ENCODE data around the gene PMEPA1. TPM values are rescaled to one million over a fixed set of nuclear protein-coding genes. Genes with fewer than 3 reads are reported as not detected.

The PMEPA1 gene
- total and polyA plus RNA-seq, 2 experiments from 2014 or later = 6.1 to 11.8 TPM

- H3K27ac ChIP-seq = no peak overlapping the region
- in situ Hi-C loops (cut with MboI) = no loop called here
- H3K27me3 ChIP-seq (replicated peaks; ENCODE audit: insufficient read depth) = peaks cover 16% of the 10 kb centered on the region
- 91 to 92% methylated on average over 7 of the region's 7 CpGs for WGBS, 2 experiments (ENCODE audit: low coverage in 1 of 2, low lambda C conversion rate in 2 of 2, missing lambda C conversion rate in 2 of 2)
- no peak overlapping the region for H3K9ac ChIP-seq
- no peaks in the 10 kb centered on the region for H3K9me3 ChIP-seq (ENCODE audit: low read depth)
- DNase-seq = no peak
- no peaks in the 10 kb centered on the region for H3K9me2 ChIP-seq (ENCODE audit: insufficient read depth)
- H4K20me1 ChIP-seq (ENCODE audit: insufficient read depth) = no peaks in the 10 kb centered on the region
- no peaks in the 10 kb centered on the region for H3K36me3 ChIP-seq (ENCODE audit: low read depth)
- peaks cover 3% of the 10 kb centered on the region; the same call in 1 of the 2 replicates for H3K4me1 ChIP-seq (ENCODE audit: insufficient read depth)
- H3F3A ChIP-seq (ENCODE audit: insufficient read depth) = no peaks in the 10 kb centered on the region
- no peaks in the 10 kb centered on the region for H3K79me2 ChIP-seq (ENCODE audit: insufficient read depth)
- no peak overlapping the region for H2AFZ ChIP-seq
- H3K4me2 ChIP-seq (ENCODE audit: unreplicated experiment) = no peak overlapping the region
- TF ChIP-seq EZH2phosphoT487 (IDR thresholded peaks at IDR 0.05; ENCODE audit: insufficient read depth, low read depth) (no peak), EZH2 (IDR thresholded peaks at IDR 0.05; ENCODE audit: insufficient read depth, poor library complexity, severe bottlenecking) (no peak)
- no peak overlapping the region for H3K4me3 ChIP-seq
These were observed 14.0 kb upstream of the PMEPA1 start for GRCh38 chr20:57723816-57724215.

GRCh38 chr20:57719951-57720350 is 10.1 kb upstream of the PMEPA1 start:
- DNase-seq = no peak
- in situ Hi-C loops (cut with MboI) = no loop called here
- no peaks in the 10 kb centered on the region; the same call in none of the 2 replicates for H3K27me3 ChIP-seq (replicated peaks; ENCODE audit: insufficient read depth)
- no peaks in the 10 kb centered on the region for H4K20me1 ChIP-seq (ENCODE audit: insufficient read depth)
- H2AFZ ChIP-seq = no peak overlapping the region
- H3K9ac ChIP-seq = no peak overlapping the region
- H3K79me2 ChIP-seq (ENCODE audit: insufficient read depth) = no peaks in the 10 kb centered on the region
- no peak overlapping the region for H3K4me3 ChIP-seq
- no peaks in the 10 kb centered on the region for H3K9me2 ChIP-seq (ENCODE audit: insufficient read depth)
- no peaks in the 10 kb centered on the region for H3K36me3 ChIP-seq (ENCODE audit: low read depth)
- no peak overlapping the region for H3K27ac ChIP-seq
- no peak for TF ChIP-seq EZH2phosphoT487 (IDR thresholded peaks at IDR 0.05; ENCODE audit: insufficient read depth, low read depth)
- no peak for TF ChIP-seq EZH2 (IDR thresholded peaks at IDR 0.05; ENCODE audit: insufficient read depth, poor library complexity, severe bottlenecking)
- peaks cover 12% of the 10 kb centered on the region; the same call in 1 of the 2 replicates for H3F3A ChIP-seq (ENCODE audit: insufficient read depth)
- H3K4me2 ChIP-seq (ENCODE audit: unreplicated experiment) = no peak overlapping the region
- no peaks in the 10 kb centered on the region for H3K9me3 ChIP-seq (ENCODE audit: low read depth)
- WGBS, 2 experiments (ENCODE audit: low coverage in 1 of 2, low lambda C conversion rate in 2 of 2, missing lambda C conversion rate in 2 of 2) = 59 to 68% methylated on average over 4 of the region's 4 CpGs
- peaks cover 29% of the 10 kb centered on the region for H3K4me1 ChIP-seq (ENCODE audit: insufficient read depth)

GRCh38 chr20:57718490-57719009 is 8.7 kb upstream of the PMEPA1 start:
- Histone ChIP-seq H3F3A (ENCODE audit: insufficient read depth) (peaks cover 12% of the 10 kb centered on the region; the same call in 1 of the 2 replicates), H3K4me2 (ENCODE audit: unreplicated experiment) (peak overlapping the region; percentile 93), H3K9me2 (ENCODE audit: insufficient read depth) (no peaks in the 10 kb centered on the region), H3K4me1 (ENCODE audit: insufficient read depth) (peaks cover 41% of the 10 kb centered on the region), H3K36me3 (ENCODE audit: low read depth) (no peaks in the 10 kb centered on the region), H3K79me2 (ENCODE audit: insufficient read depth) (no peaks in the 10 kb centered on the region), H2AFZ (peak overlapping the region; percentile 78), H3K27me3 (replicated peaks; ENCODE audit: insufficient read depth) (no peaks in the 10 kb centered on the region; the same call in none of the 2 replicates), H4K20me1 (ENCODE audit: insufficient read depth) (no peaks in the 10 kb centered on the region), H3K9ac (peak overlapping the region; percentile 45), H3K27ac (no peak overlapping the region), H3K4me3 (peak overlapping the region; percentile 67), H3K9me3 (ENCODE audit: low read depth) (no peaks in the 10 kb centered on the region)
- in situ Hi-C loops (cut with MboI) = no loop called here
- DNase-seq = peak; percentile 99
- TF ChIP-seq EZH2phosphoT487 (IDR thresholded peaks at IDR 0.05; ENCODE audit: insufficient read depth, low read depth) (no peak), EZH2 (IDR thresholded peaks at IDR 0.05; ENCODE audit: insufficient read depth, poor library complexity, severe bottlenecking) (no peak)
- WGBS, 2 experiments (ENCODE audit: low coverage in 1 of 2, low lambda C conversion rate in 2 of 2, missing lambda C conversion rate in 2 of 2) = 0 to 2% methylated on average over 31 of the region's 31 CpGs

GRCh38 chr20:57717797-57718196 is 8.0 kb upstream of the PMEPA1 start:
- H2AFZ ChIP-seq = peak overlapping the region; percentile 66
- peak; percentile 77 for DNase-seq
- no peaks in the 10 kb centered on the region for H3K9me2 ChIP-seq (ENCODE audit: insufficient read depth)
- H3K27ac ChIP-seq = peak overlapping the region; percentile 43
- H3F3A ChIP-seq (ENCODE audit: insufficient read depth) = peaks cover 12% of the 10 kb centered on the region; the same call in 1 of the 2 replicates
- 2 to 3% methylated on average over 11 of the region's 11 CpGs for WGBS, 2 experiments (ENCODE audit: low coverage in 1 of 2, low lambda C conversion rate in 2 of 2, missing lambda C conversion rate in 2 of 2)
- peaks cover 47% of the 10 kb centered on the region for H3K4me1 ChIP-seq (ENCODE audit: insufficient read depth)
- H3K36me3 ChIP-seq (ENCODE audit: low read depth) = no peaks in the 10 kb centered on the region
- H4K20me1 ChIP-seq (ENCODE audit: insufficient read depth) = no peaks in the 10 kb centered on the region
- in situ Hi-C loops (cut with MboI) = no loop called here
- peak overlapping the region; percentile 59 for H3K4me3 ChIP-seq
- H3K4me2 ChIP-seq (ENCODE audit: unreplicated experiment) = peak overlapping the region; percentile 93
- H3K79me2 ChIP-seq (ENCODE audit: insufficient read depth) = no peaks in the 10 kb centered on the region
- TF ChIP-seq EZH2phosphoT487 (IDR thresholded peaks at IDR 0.05; ENCODE audit: insufficient read depth, low read depth) (no peak), EZH2 (IDR thresholded peaks at IDR 0.05; ENCODE audit: insufficient read depth, poor library complexity, severe bottlenecking) (no peak)
- H3K9ac ChIP-seq = peak overlapping the region; percentile 41
- H3K27me3 ChIP-seq (replicated peaks; ENCODE audit: insufficient read depth) = no peaks in the 10 kb centered on the region; the same call in none of the 2 replicates
- no peaks in the 10 kb centered on the region for H3K9me3 ChIP-seq (ENCODE audit: low read depth)
